ACC112 (cell line): ENCODE measurements around the gene CD47.

Experiments used
- H2AFZ ChIP-seq: fragments of 200-600 bp; sonication (generic); one replicate; pipeline ENCODE4 v1.6.0; 2017; ENCODE audit warnings: antibody characterized with exemption, low read length; ENCODE audit not compliant: unreplicated experiment
- H3K27ac ChIP-seq: fragments of 200-600 bp; sonication (generic); 2 replicates; pipeline ENCODE4 v1.5.1; 2014; ENCODE audit warnings: low read depth, mild to moderate bottlenecking, antibody characterized with exemption, low read length, moderate library complexity
- H3K27me3 ChIP-seq: fragments of 200-600 bp; sonication (generic); 2 replicates; pipeline ENCODE4 v1.6.1; 2014; ENCODE audit warnings: mild to moderate bottlenecking, antibody characterized with exemption, low read length, moderate library complexity, mixed read lengths; ENCODE audit not compliant: insufficient read depth
- H3K36me3 ChIP-seq: fragments of 200-600 bp; sonication (generic); 2 replicates; pipeline ENCODE4 v1.6.1; 2016; ENCODE audit warnings: mild to moderate bottlenecking, antibody characterized with exemption, low read length, moderate library complexity, mixed read lengths; ENCODE audit not compliant: insufficient read depth
- H3K4me1 ChIP-seq: fragments of 200-600 bp; sonication (generic); one replicate; pipeline ENCODE4 v1.6.1; 2016; ENCODE audit warnings: low read length, mixed read lengths; ENCODE audit not compliant: insufficient read depth, unreplicated experiment, control insufficient read depth
- H3K4me3 ChIP-seq: fragments of 200-600 bp; sonication (generic); 2 replicates; pipeline ENCODE4 v1.5.1; 2014; ENCODE audit warnings: mild to moderate bottlenecking, low read depth, low read length
- H3K79me2 ChIP-seq: fragments of 200-600 bp; sonication (generic); one replicate; pipeline ENCODE4 v1.6.0; 2016; ENCODE audit warnings: low read length; ENCODE audit not compliant: control insufficient read depth, unreplicated experiment, insufficient read depth

Gene CD47

GRCh38 chr3:108089579-108089978 is 1.3 kb downstream of the CD47 start:
- peaks cover 5% of the 10 kb centered on the region for H3K4me1 ChIP-seq
- peaks cover 58% of the 10 kb centered on the region for H3K79me2 ChIP-seq
- H3K27me3 ChIP-seq, result no peaks in the 10 kb centered on the region
- peak overlapping the region; percentile 21; the same call in 1 of the 2 replicates for H3K27ac ChIP-seq
- peaks cover 8% of the 10 kb centered on the region; the same call in 1 of the 2 replicates for H3K36me3 ChIP-seq
- peak overlapping the region; percentile 85 for H3K4me3 ChIP-seq
- H2AFZ ChIP-seq, result peak overlapping the region; percentile 51

- H3K27ac ChIP-seq, result no peak overlapping the region
- no peak overlapping the region for H2AFZ ChIP-seq
- H3K4me1 ChIP-seq, result peaks cover 5% of the 10 kb centered on the region
- H3K4me3 ChIP-seq, result peak overlapping the region; percentile 85
- H3K27me3 ChIP-seq, result no peaks in the 10 kb centered on the region
- peaks cover 8% of the 10 kb centered on the region; the same call in 1 of the 2 replicates for H3K36me3 ChIP-seq
- peaks cover 67% of the 10 kb centered on the region for H3K79me2 ChIP-seq
Observed at GRCh38 chr3:108088697-108089096, 2.1 kb downstream of the CD47 start.

- peaks cover 72% of the 10 kb centered on the region for H3K79me2 ChIP-seq
- peak overlapping the region; percentile 85 for H3K4me3 ChIP-seq
Observed at GRCh38 chr3:108088146-108088545, 2.7 kb downstream of the CD47 start.

GRCh38 chr3:108086653-108087052 is 4.2 kb downstream of the CD47 start:
- Histone ChIP-seq H3K27me3 (no peaks in the 10 kb centered on the region), H3K36me3 (peaks cover 8% of the 10 kb centered on the region; the same call in 1 of the 2 replicates), H3K79me2 (peaks cover 87% of the 10 kb centered on the region), H3K27ac (no peak overlapping the region), H3K4me3 (no peak overlapping the region), H3K4me1 (peaks cover 5% of the 10 kb centered on the region), H2AFZ (no peak overlapping the region)

More at GRCh38 chr3:108088146-108088545, 2.7 kb downstream of the CD47 start:
- Histone ChIP-seq H3K36me3 (peaks cover 8% of the 10 kb centered on the region; the same call in 1 of the 2 replicates), H3K27me3 (no peaks in the 10 kb centered on the region), H2AFZ (no peak overlapping the region), H3K27ac (no peak overlapping the region), H3K4me1 (peaks cover 5% of the 10 kb centered on the region)

- Histone ChIP-seq H3K27ac (no peak overlapping the region), H2AFZ (no peak overlapping the region), H3K4me1 (peaks cover 5% of the 10 kb centered on the region), H3K4me3 (no peak overlapping the region), H3K27me3 (no peaks in the 10 kb centered on the region), H3K36me3 (peaks cover 8% of the 10 kb centered on the region; the same call in 1 of the 2 replicates), H3K79me2 (peaks cover 94% of the 10 kb centered on the region)
Observed at GRCh38 chr3:108085810-108086350, 5.0 kb downstream of the CD47 start.

- Histone ChIP-seq H3K27ac (no peak overlapping the region), H3K36me3 (peaks cover 8% of the 10 kb centered on the region; the same call in 1 of the 2 replicates), H2AFZ (no peak overlapping the region), H3K4me1 (peaks cover 5% of the 10 kb centered on the region), H3K27me3 (no peaks in the 10 kb centered on the region), H3K4me3 (no peak overlapping the region), H3K79me2 (peaks cover 95% of the 10 kb centered on the region)
Observed at GRCh38 chr3:108085370-108085769, 5.5 kb downstream of the CD47 start.

GRCh38 chr3:108079877-108080276 is 11.0 kb downstream of the CD47 start:
- Histone ChIP-seq H3K27me3 (no peaks in the 10 kb centered on the region), H3K4me1 (no peaks in the 10 kb centered on the region), H2AFZ (no peak overlapping the region), H3K79me2 (peaks cover 63% of the 10 kb centered on the region), H3K36me3 (peaks cover 23% of the 10 kb centered on the region), H3K4me3 (no peak overlapping the region), H3K27ac (no peak overlapping the region)

- Histone ChIP-seq H3K79me2 (peaks cover 55% of the 10 kb centered on the region), H3K27me3 (no peaks in the 10 kb centered on the region), H2AFZ (no peak overlapping the region), H3K27ac (no peak overlapping the region), H3K4me3 (no peak overlapping the region), H3K4me1 (no peaks in the 10 kb centered on the region), H3K36me3 (peaks cover 23% of the 10 kb centered on the region)
Observed at GRCh38 chr3:108079043-108079442, 11.8 kb downstream of the CD47 start.

GRCh38 chr3:108076564-108076963 is 14.3 kb downstream of the CD47 start:
- no peaks in the 10 kb centered on the region for H3K27me3 ChIP-seq
- H3K4me3 ChIP-seq, result no peak overlapping the region
- peaks cover 30% of the 10 kb centered on the region for H3K36me3 ChIP-seq
- H3K4me1 ChIP-seq, result no peaks in the 10 kb centered on the region
- H3K27ac ChIP-seq, result no peak overlapping the region
- H3K79me2 ChIP-seq, result peaks cover 39% of the 10 kb centered on the region
- H2AFZ ChIP-seq, result no peak overlapping the region

GRCh38 chr3:108073764-108074431 is 16.9 kb downstream of the CD47 start:
- H3K27ac ChIP-seq, result peak overlapping the region; percentile 48; the same call in 1 of the 2 replicates
- H2AFZ ChIP-seq, result no peak overlapping the region
- H3K27me3 ChIP-seq, result no peaks in the 10 kb centered on the region
- no peaks in the 10 kb centered on the region for H3K4me1 ChIP-seq
- H3K79me2 ChIP-seq, result peaks cover 27% of the 10 kb centered on the region
- H3K36me3 ChIP-seq, result peaks cover 33% of the 10 kb centered on the region
- H3K4me3 ChIP-seq, result no peak overlapping the region

- Histone ChIP-seq H3K4me1 (no peaks in the 10 kb centered on the region), H3K27me3 (no peaks in the 10 kb centered on the region), H3K79me2 (peaks cover 13% of the 10 kb centered on the region), H3K27ac (no peak overlapping the region), H2AFZ (no peak overlapping the region), H3K4me3 (no peak overlapping the region), H3K36me3 (peaks cover 32% of the 10 kb centered on the region)
Observed at GRCh38 chr3:108071368-108071767, 19.5 kb downstream of the CD47 start.
